ENCODE results near the gene VPS13D.

Gene VPS13D

DNA sequence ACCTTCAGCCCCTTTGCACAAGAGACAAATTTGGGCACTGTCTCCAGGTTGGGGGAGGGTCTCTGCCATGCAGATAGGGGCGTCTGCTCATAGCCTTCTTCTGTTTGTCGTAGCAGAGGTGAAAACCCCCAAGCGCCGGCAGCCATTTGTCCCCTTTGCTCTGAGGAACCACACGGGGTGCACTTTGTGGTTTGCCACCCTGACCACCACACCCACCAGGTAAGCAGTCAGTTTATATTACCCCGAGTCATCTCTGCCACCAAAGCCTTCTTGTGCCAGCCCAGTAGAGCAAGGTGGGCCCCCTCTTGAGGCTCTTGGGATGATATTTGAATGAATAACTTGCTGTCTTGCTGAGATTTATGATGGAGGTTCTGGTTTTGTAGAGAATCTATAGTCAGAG is 111.8 kb downstream of the VPS13D start:
- Histone ChIP-seq H3K27ac (ENCODE audit: low read depth, low read length) (no peak overlapping the region), H3K79me2 (ENCODE audit: control insufficient read depth, low read length) (no peaks in the 10 kb centered on the region), H4K20me1 (ENCODE audit: control insufficient read depth, insufficient read depth, low read depth, low read length) (no peaks in the 10 kb centered on the region), H3K4me2 (ENCODE audit: low read length) (no peak overlapping the region), H3K4me1 (ENCODE audit: control insufficient read depth, low read length) (peaks cover 22% of the 10 kb centered on the region), H3K9me2 (replicated peaks; ENCODE audit: control insufficient read depth, low read length) (no peaks in the 10 kb centered on the region), H3K27me3 (ENCODE audit: control insufficient read depth, low read length) (no peaks in the 10 kb centered on the region), H3K9me3 (ENCODE audit: control insufficient read depth, insufficient read depth, low read length) (no peaks in the 10 kb centered on the region), H3F3A (ENCODE audit: control insufficient read depth, insufficient read depth) (peaks cover 8% of the 10 kb centered on the region; the same call in 1 of the 2 replicates), H3K4me3 (ENCODE audit: low read length) (no peak overlapping the region), H3K36me3 (ENCODE audit: control insufficient read depth, low read length) (peaks cover 18% of the 10 kb centered on the region)
- no peak for TF ChIP-seq EZH2phosphoT487 (IDR thresholded peaks at IDR 0.05; ENCODE audit: borderline replicate concordance, low read length)
- TF ChIP-seq, protein P1, sequence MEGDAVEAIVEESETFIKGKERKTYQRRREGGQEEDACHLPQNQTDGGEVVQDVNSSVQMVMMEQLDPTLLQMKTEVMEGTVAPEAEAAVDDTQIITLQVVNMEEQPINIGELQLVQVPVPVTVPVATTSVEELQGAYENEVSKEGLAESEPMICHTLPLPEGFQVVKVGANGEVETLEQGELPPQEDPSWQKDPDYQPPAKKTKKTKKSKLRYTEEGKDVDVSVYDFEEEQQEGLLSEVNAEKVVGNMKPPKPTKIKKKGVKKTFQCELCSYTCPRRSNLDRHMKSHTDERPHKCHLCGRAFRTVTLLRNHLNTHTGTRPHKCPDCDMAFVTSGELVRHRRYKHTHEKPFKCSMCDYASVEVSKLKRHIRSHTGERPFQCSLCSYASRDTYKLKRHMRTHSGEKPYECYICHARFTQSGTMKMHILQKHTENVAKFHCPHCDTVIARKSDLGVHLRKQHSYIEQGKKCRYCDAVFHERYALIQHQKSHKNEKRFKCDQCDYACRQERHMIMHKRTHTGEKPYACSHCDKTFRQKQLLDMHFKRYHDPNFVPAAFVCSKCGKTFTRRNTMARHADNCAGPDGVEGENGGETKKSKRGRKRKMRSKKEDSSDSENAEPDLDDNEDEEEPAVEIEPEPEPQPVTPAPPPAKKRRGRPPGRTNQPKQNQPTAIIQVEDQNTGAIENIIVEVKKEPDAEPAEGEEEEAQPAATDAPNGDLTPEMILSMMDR (IDR thresholded peaks at IDR 0.05; ENCODE audit: low read depth, low read length, poor library complexity, severe bottlenecking) = no peak

DNA sequence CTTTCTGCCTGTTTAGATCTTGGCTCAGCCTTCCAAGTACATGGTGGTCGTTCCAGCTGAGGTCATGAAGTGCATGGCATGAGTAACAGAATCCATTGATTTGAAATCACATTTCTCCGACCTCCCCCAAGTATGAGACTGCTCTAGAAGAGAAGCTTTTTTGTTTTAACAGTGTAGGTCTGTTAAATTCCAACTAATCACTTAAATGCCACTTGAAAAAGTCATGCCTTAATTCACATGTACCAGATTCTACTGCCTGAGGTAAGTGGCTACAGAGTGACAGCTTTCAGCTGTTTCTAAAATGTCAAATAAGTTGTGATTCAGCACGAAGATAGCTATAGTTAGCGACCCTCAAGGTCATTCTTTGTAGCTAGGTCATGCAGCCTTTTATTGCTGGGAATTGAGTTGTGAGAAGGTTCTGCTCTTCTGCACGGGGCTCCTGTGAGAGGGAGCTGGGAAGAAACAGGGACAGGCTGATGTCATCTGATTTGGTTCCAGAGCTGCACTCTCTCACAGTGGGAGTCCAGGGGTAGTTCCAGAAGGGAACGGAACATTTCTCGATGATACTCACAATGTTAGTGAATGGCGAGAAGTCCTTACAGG is 112.7 kb downstream of the VPS13D start:
- TF ChIP-seq, protein P1 (IDR thresholded peaks at IDR 0.05; ENCODE audit: low read depth, low read length, poor library complexity, severe bottlenecking) = no peak
- no peak for TF ChIP-seq EZH2phosphoT487 (IDR thresholded peaks at IDR 0.05; ENCODE audit: borderline replicate concordance, low read length)
- Histone ChIP-seq H3K27me3 (ENCODE audit: control insufficient read depth, low read length) (no peaks in the 10 kb centered on the region), H3K9me2 (replicated peaks; ENCODE audit: control insufficient read depth, low read length) (no peaks in the 10 kb centered on the region), H3K4me3 (ENCODE audit: low read length) (no peak overlapping the region), H3K79me2 (ENCODE audit: control insufficient read depth, low read length) (no peaks in the 10 kb centered on the region), H3K4me2 (ENCODE audit: low read length) (no peak overlapping the region), H3F3A (ENCODE audit: control insufficient read depth, insufficient read depth) (peaks cover 8% of the 10 kb centered on the region; the same call in 1 of the 2 replicates), H4K20me1 (ENCODE audit: control insufficient read depth, insufficient read depth, low read depth, low read length) (no peaks in the 10 kb centered on the region), H3K9me3 (ENCODE audit: control insufficient read depth, insufficient read depth, low read length) (no peaks in the 10 kb centered on the region), H3K4me1 (ENCODE audit: control insufficient read depth, low read length) (peaks cover 22% of the 10 kb centered on the region), H3K27ac (ENCODE audit: low read depth, low read length) (no peak overlapping the region), H3K36me3 (ENCODE audit: control insufficient read depth, low read length) (peaks cover 21% of the 10 kb centered on the region)

DNA sequence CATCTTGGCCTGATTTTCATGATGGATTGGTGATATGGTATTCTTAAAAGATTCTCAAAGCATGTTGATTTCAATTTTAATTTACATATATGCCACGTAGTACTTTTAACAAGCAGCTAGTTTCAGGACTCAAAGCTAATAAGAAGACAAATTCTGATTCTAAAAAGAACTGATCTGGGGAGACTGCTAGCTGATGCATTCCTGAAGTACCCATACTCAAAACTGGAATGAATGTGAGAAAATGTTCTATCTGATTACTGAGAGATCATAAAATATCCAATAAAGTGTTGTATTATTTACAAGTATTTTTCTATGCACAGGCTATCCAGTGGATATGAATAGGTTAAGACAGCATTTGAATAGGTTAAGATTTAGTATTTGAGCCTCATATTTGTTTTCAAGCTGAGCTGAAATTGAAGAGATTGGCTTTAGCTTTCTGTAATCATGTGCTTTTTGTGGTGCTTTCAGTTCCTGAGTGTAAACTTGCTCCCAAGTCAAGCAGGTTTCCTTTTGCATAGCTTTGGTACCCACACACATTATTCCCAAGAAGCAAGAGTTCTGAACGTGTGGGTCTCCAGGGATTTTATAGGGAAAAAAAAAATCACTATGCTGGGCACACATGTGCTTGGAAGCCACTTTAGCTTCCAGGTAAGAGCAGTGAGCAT is 114.1 kb downstream of the VPS13D start:
- no peaks in the 10 kb centered on the region for H3K27me3 ChIP-seq (ENCODE audit: control insufficient read depth, low read length)
- no peaks in the 10 kb centered on the region for H3K9me2 ChIP-seq (replicated peaks; ENCODE audit: control insufficient read depth, low read length)
- H3K4me2 ChIP-seq (ENCODE audit: low read length) = no peak overlapping the region
- H3F3A ChIP-seq (ENCODE audit: control insufficient read depth, insufficient read depth) = peaks cover 8% of the 10 kb centered on the region; the same call in 1 of the 2 replicates
- H4K20me1 ChIP-seq (ENCODE audit: control insufficient read depth, insufficient read depth, low read depth, low read length) = no peaks in the 10 kb centered on the region
- H3K4me1 ChIP-seq (ENCODE audit: control insufficient read depth, low read length) = peaks cover 22% of the 10 kb centered on the region
- H3K9me3 ChIP-seq (ENCODE audit: control insufficient read depth, insufficient read depth, low read length) = no peaks in the 10 kb centered on the region
- H3K4me3 ChIP-seq (ENCODE audit: low read length) = no peak overlapping the region
- H3K79me2 ChIP-seq (ENCODE audit: control insufficient read depth, low read length) = no peaks in the 10 kb centered on the region
- TF ChIP-seq, protein P1 (IDR thresholded peaks at IDR 0.05; ENCODE audit: low read depth, low read length, poor library complexity, severe bottlenecking) = no peak
- no peak for TF ChIP-seq EZH2phosphoT487 (IDR thresholded peaks at IDR 0.05; ENCODE audit: borderline replicate concordance, low read length)
- H3K27ac ChIP-seq (ENCODE audit: low read depth, low read length) = no peak overlapping the region
- H3K36me3 ChIP-seq (ENCODE audit: control insufficient read depth, low read length) = peaks cover 29% of the 10 kb centered on the region

All from DOHH2 (cell line).